CD14-positive monocyte (primary cell): ENCODE results near the gene GBGT1. TPM values are rescaled to one million over a fixed set of nuclear protein-coding genes. Genes with fewer than 3 reads are reported as not detected.

Experiments used
- DNase-seq, 3 donors: peaks; one replicate each; pipeline ENCODE4 v3.0.0-alpha.2; 2011 to 2022
- H2AFZ ChIP-seq: 2 replicates; pipeline ENCODE4 v1.6.0; 2012; ENCODE audit warnings: mild to moderate bottlenecking, low read depth, low read length, inconsistent platforms; ENCODE audit not compliant: insufficient read depth, poor library complexity, severe bottlenecking
- H3K27ac ChIP-seq, 2 donors: 1 replicate in 1 of 2; 2 replicates in 1 of 2; pipeline ENCODE4 v1.5.1; 2012 to 2013; ENCODE audit warnings: low read length in 2 of 2, control low read depth in 1 of 2, inconsistent platforms in 1 of 2, low read depth in 1 of 2, mild to moderate bottlenecking in 1 of 2
- H3K27me3 ChIP-seq, 2 donors: one replicate each; pipeline versions ENCODE4 v1.6.0 to v1.6.1; 2011 to 2013; ENCODE audit warnings: low read length in 2 of 2; ENCODE audit not compliant: control insufficient read depth in 2 of 2, insufficient read depth in 2 of 2
- H3K36me3 ChIP-seq, 2 donors: replicated peaks in 1 of 2; 1 replicate in 1 of 2; 2 replicates in 1 of 2; pipeline versions ENCODE4 v1.5.1 to v1.6.1; 2012 to 2013; ENCODE audit warnings: low read length in 2 of 2, control low read depth in 1 of 2, inconsistent platforms in 1 of 2, mild to moderate bottlenecking in 1 of 2; ENCODE audit not compliant: insufficient read depth in 2 of 2, control insufficient read depth in 1 of 2
- H3K4me1 ChIP-seq, 2 donors: 1 replicate in 1 of 2; 2 replicates in 1 of 2; pipeline versions ENCODE4 v1.5.1 to v1.6.1; 2012 to 2013; ENCODE audit warnings: low read length in 2 of 2, control low read depth in 1 of 2, inconsistent platforms in 1 of 2, mild to moderate bottlenecking in 1 of 2, moderate library complexity in 1 of 2; ENCODE audit not compliant: insufficient read depth in 2 of 2, control insufficient read depth in 1 of 2
- H3K4me2 ChIP-seq: replicated peaks from 2 replicates; pipeline ENCODE3; 2012; ENCODE audit warnings: low read length, moderate library complexity, mild to moderate bottlenecking; ENCODE audit not compliant: poor library complexity, severe bottlenecking; ENCODE audit errors: extremely low read depth
- H3K4me3 ChIP-seq, 3 experiments: fragments of 200-600 bp in 1 of 3; sonication (generic) in 1 of 3; replicated peaks in 1 of 3; 1 replicate in 2 of 3; 2 replicates in 1 of 3; pipeline ENCODE4 v1.5.1; 2011 to 2013; ENCODE audit warnings: low read length in 3 of 3, mild to moderate bottlenecking in 3 of 3, control low read depth in 2 of 3, low read depth in 2 of 3, inconsistent platforms in 1 of 3, moderate library complexity in 1 of 3
- H3K79me2 ChIP-seq: 2 replicates; pipeline ENCODE4 v1.6.0; 2012; ENCODE audit warnings: mild to moderate bottlenecking, control low read depth, inconsistent platforms, low read length, moderate library complexity; ENCODE audit not compliant: insufficient read depth
- H3K9ac ChIP-seq: 2 replicates; pipeline ENCODE4 v1.6.0; 2017; ENCODE audit warnings: low read length, mild to moderate bottlenecking; ENCODE audit not compliant: insufficient read depth, poor library complexity, severe bottlenecking
- H3K9me3 ChIP-seq, 2 donors: replicated peaks in 1 of 2; 1 replicate in 1 of 2; 2 replicates in 1 of 2; pipeline versions ENCODE4 v1.5.1 to v1.6.1; 2012 to 2013; ENCODE audit warnings: low read length in 2 of 2, control low read depth in 1 of 2; ENCODE audit not compliant: control insufficient read depth in 1 of 2, insufficient read depth in 1 of 2
- H4K20me1 ChIP-seq: 2 replicates; pipeline ENCODE4 v1.6.0; 2012; ENCODE audit warnings: mild to moderate bottlenecking, low read length, control low read depth, moderate library complexity; ENCODE audit not compliant: insufficient read depth
- H3K27ac Mint-ChIP-seq, 7 donors: one replicate each; pipeline ENCODE4 v1.8.0; 2020; ENCODE audit warnings: mild to moderate bottlenecking in 7 of 7, mixed read lengths in 7 of 7, moderate library complexity in 6 of 7, inconsistent platforms in 2 of 7
- H3K27me3 Mint-ChIP-seq, 3 donors: one replicate each; pipeline ENCODE4 v1.8.0; 2021 to 2022; ENCODE audit warnings: low read depth in 3 of 3, mild to moderate bottlenecking in 3 of 3, mixed read lengths in 3 of 3, moderate library complexity in 3 of 3, inconsistent platforms in 1 of 3
- H3K36me3 Mint-ChIP-seq, 2 donors: one replicate each; pipeline ENCODE4 v1.8.0; 2020; ENCODE audit warnings: mixed read lengths in 2 of 2, inconsistent platforms in 1 of 2, mild to moderate bottlenecking in 1 of 2
- H3K4me1 Mint-ChIP-seq: one replicate; pipeline ENCODE4 v1.8.0; 2020; ENCODE audit warnings: mild to moderate bottlenecking, mixed read lengths
- H3K4me3 Mint-ChIP-seq, 2 donors: one replicate each; pipeline ENCODE4 v1.8.0; 2020; ENCODE audit warnings: mild to moderate bottlenecking in 2 of 2, mixed read lengths in 2 of 2, moderate library complexity in 1 of 2
- H3K9me3 Mint-ChIP-seq, 7 donors: one replicate each; pipeline ENCODE4 v1.8.0; 2020 to 2022; ENCODE audit warnings: mixed read lengths in 7 of 7, mild to moderate bottlenecking in 6 of 7, moderate library complexity in 6 of 7, inconsistent platforms in 2 of 7
- WGBS: methylation state at CpG from one replicate; pipeline ENCODE4 v1.1.5; 2013; ENCODE audit warnings: missing lambda C conversion rate; ENCODE audit not compliant: insufficient coverage; 5-methylcytosine and 5-hydroxymethylcytosine counted together
- intact Hi-C, 2 donors: fragments of 100-400 bp; cut with micrococcal nuclease; formaldehyde crosslinking; loops; one replicate each; pipeline versions ENCODE4 v1.15.0 to v1.15.1; 2023
- polyA plus RNA-seq, 3 donors: library from polyadenylated mRNA; depleted of rRNA in 1 of 3; unstranded in 2 of 3; stranded (reverse) in 1 of 3; fragments of 300-500 nt in 2 of 3; fragments of >200 nt in 1 of 3; fragmentation: Illumina TruSeq in 2 of 3; gene quantifications; 1 replicate in 2 of 3; 2 replicates in 1 of 3; pipeline ENCODE4 v1.2.3, GENCODE V29; 2012 to 2021
- TF ChIP-seq, protein P1 (sequence below): fragments of 200-600 bp; IDR thresholded peaks from one replicate; pipeline ENCODE4 v1.8.0; 2022; ENCODE audit warnings: antibody characterized with exemption, mild to moderate bottlenecking

The GBGT1 gene
- polyA plus RNA-seq, 3 donors: 7.1 to 40.1 (median 8.0) TPM

DNA sequence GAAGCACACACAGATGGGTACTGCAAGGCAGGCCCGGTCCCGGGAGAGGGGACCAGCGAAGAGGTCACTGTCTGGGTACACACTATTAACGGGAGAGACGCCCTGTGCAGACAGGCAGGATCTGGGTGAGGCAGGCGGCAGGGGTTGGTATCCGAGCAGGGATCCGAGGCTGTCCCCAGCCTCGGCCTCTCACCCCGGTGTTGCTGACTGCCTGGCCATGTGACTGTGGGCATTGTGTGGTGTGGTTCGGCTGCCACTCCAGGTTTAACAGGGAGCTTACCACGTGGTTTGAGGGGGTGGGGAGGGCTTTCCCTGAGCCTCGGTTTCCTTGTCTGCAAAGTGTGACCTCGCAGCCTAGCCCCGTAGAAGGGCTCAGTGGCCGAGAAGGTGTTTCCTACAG is 31.5 kb downstream of the GBGT1 start:
- peaks cover 24% of the 10 kb centered on the region for H4K20me1 ChIP-seq
- peaks cover 3% of the 10 kb centered on the region for H3K79me2 ChIP-seq
- no peaks in the 10 kb centered on the region for H3K9me3 Mint-ChIP-seq
- H3K36me3 Mint-ChIP-seq: peaks cover 6 to 8% of the 10 kb centered on the region in 2 donors
- H3K27ac Mint-ChIP-seq: peak overlapping the region in 6 of 7 donors; percentile 5 to 84 (median 34)
- no peaks in the 10 kb centered on the region for H3K27me3 ChIP-seq
- H3K4me3 Mint-ChIP-seq: peak overlapping the region in 1 of 2 donors; percentile 20
- no peak for DNase-seq
- H2AFZ ChIP-seq: no peak overlapping the region
- peaks cover 0 to 7% (median 2%) of the 10 kb centered on the region in 3 donors for H3K27me3 Mint-ChIP-seq
- H3K4me3 ChIP-seq: no peak overlapping the region
- no peak overlapping the region for H3K4me2 ChIP-seq
- H3K9me3 ChIP-seq: no peaks in the 10 kb centered on the region
- no peaks in the 10 kb centered on the region for H3K36me3 ChIP-seq
- intact Hi-C loops: no loop called here
- TF ChIP-seq, protein P1, sequence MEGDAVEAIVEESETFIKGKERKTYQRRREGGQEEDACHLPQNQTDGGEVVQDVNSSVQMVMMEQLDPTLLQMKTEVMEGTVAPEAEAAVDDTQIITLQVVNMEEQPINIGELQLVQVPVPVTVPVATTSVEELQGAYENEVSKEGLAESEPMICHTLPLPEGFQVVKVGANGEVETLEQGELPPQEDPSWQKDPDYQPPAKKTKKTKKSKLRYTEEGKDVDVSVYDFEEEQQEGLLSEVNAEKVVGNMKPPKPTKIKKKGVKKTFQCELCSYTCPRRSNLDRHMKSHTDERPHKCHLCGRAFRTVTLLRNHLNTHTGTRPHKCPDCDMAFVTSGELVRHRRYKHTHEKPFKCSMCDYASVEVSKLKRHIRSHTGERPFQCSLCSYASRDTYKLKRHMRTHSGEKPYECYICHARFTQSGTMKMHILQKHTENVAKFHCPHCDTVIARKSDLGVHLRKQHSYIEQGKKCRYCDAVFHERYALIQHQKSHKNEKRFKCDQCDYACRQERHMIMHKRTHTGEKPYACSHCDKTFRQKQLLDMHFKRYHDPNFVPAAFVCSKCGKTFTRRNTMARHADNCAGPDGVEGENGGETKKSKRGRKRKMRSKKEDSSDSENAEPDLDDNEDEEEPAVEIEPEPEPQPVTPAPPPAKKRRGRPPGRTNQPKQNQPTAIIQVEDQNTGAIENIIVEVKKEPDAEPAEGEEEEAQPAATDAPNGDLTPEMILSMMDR: no peak
- 87% methylated on average over 14 of the region's 16 CpGs for WGBS
- H3K4me1 ChIP-seq: peaks cover 10 to 20% of the 10 kb centered on the region in 2 donors
- H3K9ac ChIP-seq: no peak overlapping the region
- H3K4me1 Mint-ChIP-seq: peaks cover 30% of the 10 kb centered on the region
- no peak overlapping the region for H3K27ac ChIP-seq

DNA sequence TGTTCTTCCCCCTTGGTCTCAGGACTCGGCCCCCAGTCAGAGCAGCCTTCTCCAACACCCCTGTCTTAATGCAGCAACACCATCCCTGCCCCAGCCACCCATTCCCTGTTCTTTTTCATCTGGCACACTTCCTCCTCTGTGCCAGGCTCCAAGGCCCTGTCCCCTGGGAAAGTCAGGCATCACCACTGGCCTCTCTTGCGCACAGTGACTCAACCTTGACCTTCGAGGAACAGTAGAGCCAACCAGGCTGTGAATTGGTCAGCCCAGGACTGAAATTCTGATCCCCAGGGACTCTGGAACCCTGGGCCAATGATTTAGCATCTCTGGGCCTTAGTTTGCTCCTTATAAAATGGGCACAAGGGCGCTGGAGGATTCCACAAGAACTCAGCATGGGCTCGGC is 32.2 kb downstream of the GBGT1 start:
- Histone ChIP-seq H2AFZ (no peak overlapping the region), H3K4me3 (no peak overlapping the region), H3K9me3 (no peaks in the 10 kb centered on the region), H4K20me1 (peaks cover 24% of the 10 kb centered on the region), H3K9ac (no peak overlapping the region), H3K4me1 (peaks cover 12 to 24% of the 10 kb centered on the region in 2 donors), H3K36me3 (no peaks in the 10 kb centered on the region), H3K27me3 (no peaks in the 10 kb centered on the region), H3K79me2 (peaks cover 3% of the 10 kb centered on the region), H3K27ac (no peak overlapping the region), H3K4me2 (no peak overlapping the region)
- H3K27me3 Mint-ChIP-seq: peaks cover 0 to 5% (median 2%) of the 10 kb centered on the region in 3 donors
- intact Hi-C loops: no loop called here
- peaks cover 6 to 8% of the 10 kb centered on the region in 2 donors for H3K36me3 Mint-ChIP-seq
- H3K9me3 Mint-ChIP-seq: no peaks in the 10 kb centered on the region
- H3K27ac Mint-ChIP-seq: peak overlapping the region in 4 of 7 donors; percentile 3 to 84 (median 62)
- TF ChIP-seq, protein P1: no peak
- no peak for DNase-seq
- H3K4me3 Mint-ChIP-seq: no peak overlapping the region
- 89% methylated on average over 5 of the region's 5 CpGs for WGBS
- peaks cover 35% of the 10 kb centered on the region for H3K4me1 Mint-ChIP-seq
